Measurements from ENCODE around the gene FGD3. TPM values are rescaled to one million over a fixed set of nuclear protein-coding genes. Genes with fewer than 3 reads are reported as not detected.

The FGD3 gene
- total and polyA plus RNA-seq, 9 of the 15 experiments (the other 6 are each of a cell fraction or from before 2014, with no cell fraction given), result 0.07 to 1.3 (median 0.29) TPM

DNA sequence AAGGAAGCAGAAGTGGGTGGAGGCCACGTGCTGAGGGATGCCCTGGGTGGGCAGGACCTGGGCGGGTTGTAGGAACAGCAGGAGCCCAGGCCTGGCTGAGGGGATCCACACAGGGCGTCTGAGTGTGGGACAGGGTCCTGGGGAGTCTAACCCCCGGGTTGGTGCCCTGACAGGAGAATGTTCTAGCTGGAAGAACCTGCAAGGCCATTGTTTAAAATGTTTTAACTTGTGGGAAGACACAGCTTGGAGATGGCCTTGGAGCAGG is 77.3 kb downstream of the FGD3 start (continued):
- TF ChIP-seq, protein P1, sequence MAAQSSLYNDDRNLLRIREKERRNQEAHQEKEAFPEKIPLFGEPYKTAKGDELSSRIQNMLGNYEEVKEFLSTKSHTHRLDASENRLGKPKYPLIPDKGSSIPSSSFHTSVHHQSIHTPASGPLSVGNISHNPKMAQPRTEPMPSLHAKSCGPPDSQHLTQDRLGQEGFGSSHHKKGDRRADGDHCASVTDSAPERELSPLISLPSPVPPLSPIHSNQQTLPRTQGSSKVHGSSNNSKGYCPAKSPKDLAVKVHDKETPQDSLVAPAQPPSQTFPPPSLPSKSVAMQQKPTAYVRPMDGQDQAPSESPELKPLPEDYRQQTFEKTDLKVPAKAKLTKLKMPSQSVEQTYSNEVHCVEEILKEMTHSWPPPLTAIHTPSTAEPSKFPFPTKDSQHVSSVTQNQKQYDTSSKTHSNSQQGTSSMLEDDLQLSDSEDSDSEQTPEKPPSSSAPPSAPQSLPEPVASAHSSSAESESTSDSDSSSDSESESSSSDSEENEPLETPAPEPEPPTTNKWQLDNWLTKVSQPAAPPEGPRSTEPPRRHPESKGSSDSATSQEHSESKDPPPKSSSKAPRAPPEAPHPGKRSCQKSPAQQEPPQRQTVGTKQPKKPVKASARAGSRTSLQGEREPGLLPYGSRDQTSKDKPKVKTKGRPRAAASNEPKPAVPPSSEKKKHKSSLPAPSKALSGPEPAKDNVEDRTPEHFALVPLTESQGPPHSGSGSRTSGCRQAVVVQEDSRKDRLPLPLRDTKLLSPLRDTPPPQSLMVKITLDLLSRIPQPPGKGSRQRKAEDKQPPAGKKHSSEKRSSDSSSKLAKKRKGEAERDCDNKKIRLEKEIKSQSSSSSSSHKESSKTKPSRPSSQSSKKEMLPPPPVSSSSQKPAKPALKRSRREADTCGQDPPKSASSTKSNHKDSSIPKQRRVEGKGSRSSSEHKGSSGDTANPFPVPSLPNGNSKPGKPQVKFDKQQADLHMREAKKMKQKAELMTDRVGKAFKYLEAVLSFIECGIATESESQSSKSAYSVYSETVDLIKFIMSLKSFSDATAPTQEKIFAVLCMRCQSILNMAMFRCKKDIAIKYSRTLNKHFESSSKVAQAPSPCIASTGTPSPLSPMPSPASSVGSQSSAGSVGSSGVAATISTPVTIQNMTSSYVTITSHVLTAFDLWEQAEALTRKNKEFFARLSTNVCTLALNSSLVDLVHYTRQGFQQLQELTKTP (IDR thresholded peaks at IDR 0.05; ENCODE audit: low read depth in 1 of 2, partially characterized antibody in 2 of 2), result no peak
- TF ChIP-seq U2AF2 (optimal IDR thresholded peaks at IDR 0.05; ENCODE audit: low read depth, low read length) (no peak), EP300 (IDR thresholded peaks at IDR 0.05; ENCODE audit: low read length) (no peak), NFIC (IDR thresholded peaks at IDR 0.05) (no peak), MCM7 (IDR thresholded peaks at IDR 0.05) (no peak), POLR2AphosphoS2 (IDR thresholded peaks at IDR 0.05; ENCODE audit: low read length) (no peak), DDX20 (tag; IDR thresholded peaks at IDR 0.05; ENCODE audit: low read depth) (no peak), CBX8 (IDR thresholded peaks at IDR 0.05; ENCODE audit: borderline replicate concordance, extremely low read depth, low read depth, low read length, poor library complexity, severe bottlenecking) (no peak)
- TF ChIP-seq, protein P2, sequence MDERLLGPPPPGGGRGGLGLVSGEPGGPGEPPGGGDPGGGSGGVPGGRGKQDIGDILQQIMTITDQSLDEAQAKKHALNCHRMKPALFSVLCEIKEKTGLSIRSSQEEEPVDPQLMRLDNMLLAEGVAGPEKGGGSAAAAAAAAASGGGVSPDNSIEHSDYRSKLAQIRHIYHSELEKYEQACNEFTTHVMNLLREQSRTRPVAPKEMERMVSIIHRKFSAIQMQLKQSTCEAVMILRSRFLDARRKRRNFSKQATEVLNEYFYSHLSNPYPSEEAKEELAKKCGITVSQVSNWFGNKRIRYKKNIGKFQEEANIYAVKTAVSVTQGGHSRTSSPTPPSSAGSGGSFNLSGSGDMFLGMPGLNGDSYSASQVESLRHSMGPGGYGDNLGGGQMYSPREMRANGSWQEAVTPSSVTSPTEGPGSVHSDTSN (CRISPR knock-in tag; IDR thresholded peaks at IDR 0.05; ENCODE audit: low read depth), result no peak
- TF ChIP-seq, protein P2 (tag; conservative IDR thresholded peaks at IDR 0.05; ENCODE audit: low read depth), result no peak
- TF ChIP-seq, protein P3, sequence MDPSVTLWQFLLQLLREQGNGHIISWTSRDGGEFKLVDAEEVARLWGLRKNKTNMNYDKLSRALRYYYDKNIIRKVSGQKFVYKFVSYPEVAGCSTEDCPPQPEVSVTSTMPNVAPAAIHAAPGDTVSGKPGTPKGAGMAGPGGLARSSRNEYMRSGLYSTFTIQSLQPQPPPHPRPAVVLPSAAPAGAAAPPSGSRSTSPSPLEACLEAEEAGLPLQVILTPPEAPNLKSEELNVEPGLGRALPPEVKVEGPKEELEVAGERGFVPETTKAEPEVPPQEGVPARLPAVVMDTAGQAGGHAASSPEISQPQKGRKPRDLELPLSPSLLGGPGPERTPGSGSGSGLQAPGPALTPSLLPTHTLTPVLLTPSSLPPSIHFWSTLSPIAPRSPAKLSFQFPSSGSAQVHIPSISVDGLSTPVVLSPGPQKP (CRISPR knock-in tag; IDR thresholded peaks at IDR 0.05), result no peak

Data from K562 (cell line).